BJ (cell line): Measurements from ENCODE around the gene ADARB1. TPM values are rescaled to one million over a fixed set of nuclear protein-coding genes. Genes with fewer than 3 reads are reported as not detected.

Experiments
- CTCF ChIA-PET: fragments of 350-600 bp; formaldehyde crosslinking; extraction: SDS; loops from one replicate; lab custom pipeline; 2021; ENCODE audit warnings: antibody characterized with exemption, inconsistent platforms; lab: Yijun Ruan, JAX
- POLR2A ChIA-PET: fragments of 300-600 bp; sonication (Branson Sonifier 250); formaldehyde crosslinking; extraction: SDS; loops from one replicate; lab custom pipeline; 2021; ENCODE audit warnings: antibody characterized with exemption; lab: Charles Lee
- DNase-seq: peaks from one replicate; pipeline ENCODE4 v3.0.0-alpha.2; 2011; ENCODE audit warnings: low read depth
- H3K27me3 ChIP-seq: 2 replicates; pipeline ENCODE4 v1.6.0; 2011; ENCODE audit warnings: low read length; ENCODE audit not compliant: control insufficient read depth, insufficient read depth
- H3K36me3 ChIP-seq: 2 replicates; pipeline ENCODE4 v1.5.1; 2011; ENCODE audit warnings: low read length; ENCODE audit not compliant: control insufficient read depth, insufficient read depth
- H3K4me3 ChIP-seq: 2 replicates; pipeline ENCODE4 v1.5.1; 2011; ENCODE audit warnings: low read depth, mild to moderate bottlenecking, control low read depth, low read length
- CTCF ChIP-seq: IDR thresholded peaks from 2 replicates; pipeline ENCODE4 v1.5.1; 2011; ENCODE audit warnings: low read depth, mild to moderate bottlenecking, control low read depth, inconsistent platforms, low read length, moderate library complexity; ENCODE audit not compliant: insufficient read depth
- polyA plus RNA-seq: library from polyadenylated mRNA; depleted of rRNA; stranded (reverse); fragments of >200 nt; gene quantifications from 2 replicates; pipeline ENCODE4 v1.2.3, GENCODE V29; 2011

The ADARB1 gene
- polyA plus RNA-seq, 1 experiment = 10.9 TPM

- DNase-seq = no peak
- H3K4me3 ChIP-seq = no peak overlapping the region
- TF ChIP-seq CTCF = no peak
- H3K27me3 ChIP-seq = no peaks in the 10 kb centered on the region
- H3K36me3 ChIP-seq = peaks cover 7% of the 10 kb centered on the region
- CTCF ChIA-PET = no interaction called here
- POLR2A ChIA-PET = no interaction called here
These were observed 110.5 kb downstream of the ADARB1 start for GRCh38 chr21:45184869-45185268.

- Histone ChIP-seq H3K27me3 (no peaks in the 10 kb centered on the region), H3K4me3 (no peak overlapping the region), H3K36me3 (peaks cover 7% of the 10 kb centered on the region)
- ChIA-PET POLR2A (no interaction called here), CTCF (interaction anchor here (0.9 to 1.0 kb wide), 2 partner anchors 21 to 41 kb away, joined by 3 read pairs; no protein-coding TSS in a partner anchor)
- TF ChIP-seq CTCF = no peak
- DNase-seq = no peak
These were observed 112.3 kb downstream of the ADARB1 start for GRCh38 chr21:45186709-45187108.

GRCh38 chr21:45187646-45188045 is 113.3 kb downstream of the ADARB1 start:
- ChIA-PET CTCF (no interaction called here), POLR2A (no interaction called here)
- Histone ChIP-seq H3K4me3 (no peak overlapping the region), H3K36me3 (peaks cover 6% of the 10 kb centered on the region), H3K27me3 (no peaks in the 10 kb centered on the region)
- TF ChIP-seq CTCF = no peak
- DNase-seq = no peak

- Histone ChIP-seq H3K4me3 (no peak overlapping the region), H3K27me3 (no peaks in the 10 kb centered on the region), H3K36me3 (peaks cover 3% of the 10 kb centered on the region)
- DNase-seq = no peak
- no peak for TF ChIP-seq CTCF
- POLR2A ChIA-PET = no interaction called here
- CTCF ChIA-PET = interaction anchor here (1.0 kb wide), 1 partner anchor 15 kb away, joined by 3 read pairs; no protein-coding TSS in a partner anchor
These were observed 115.6 kb downstream of the ADARB1 start for GRCh38 chr21:45190013-45190412.

- peaks cover 1% of the 10 kb centered on the region; the same call in 1 of the 2 replicates for H3K36me3 ChIP-seq
- CTCF ChIA-PET = no interaction called here
- no peak for TF ChIP-seq CTCF
- no peak overlapping the region for H3K4me3 ChIP-seq
- H3K27me3 ChIP-seq = no peaks in the 10 kb centered on the region
- DNase-seq = no peak
- POLR2A ChIA-PET = no interaction called here
These were observed 118.0 kb downstream of the ADARB1 start for GRCh38 chr21:45192332-45192731.
